ENCODE measurements around the gene CCDC54.

Gene CCDC54

GRCh38 chr3:107395066-107395465 is 17.8 kb downstream of the CCDC54 start:
- no peak for DNase-seq

GRCh38 chr3:107401301-107401700 is 24.1 kb downstream of the CCDC54 start:
- no peak for DNase-seq

- no peak for DNase-seq
These were observed 25.0 kb downstream of the CCDC54 start for GRCh38 chr3:107402214-107402613.

GRCh38 chr3:107404727-107405469 is 27.7 kb downstream of the CCDC54 start:
- no peak for DNase-seq

- no peak for DNase-seq
These were observed 30.1 kb downstream of the CCDC54 start for GRCh38 chr3:107407355-107407754.

GRCh38 chr3:107408513-107408912 is 31.3 kb downstream of the CCDC54 start:
- no peak for DNase-seq

GRCh38 chr3:107409365-107409764 is 32.1 kb downstream of the CCDC54 start:
- DNase-seq = no peak

GRCh38 chr3:107410606-107411005 is 33.4 kb downstream of the CCDC54 start:
- DNase-seq = no peak

GRCh38 chr3:107411056-107411455 is 33.8 kb downstream of the CCDC54 start:
- no peak for DNase-seq

- DNase-seq = no peak
These were observed 34.5 kb downstream of the CCDC54 start for GRCh38 chr3:107411779-107412178.

GRCh38 chr3:107412376-107412775 is 35.1 kb downstream of the CCDC54 start:
- no peak for DNase-seq

GRCh38 chr3:107413264-107413663 is 36.0 kb downstream of the CCDC54 start:
- DNase-seq = no peak

GRCh38 chr3:107414325-107414964 is 37.2 kb downstream of the CCDC54 start:
- peak in 1 of 6 experiments; percentile 3 for DNase-seq

GRCh38 chr3:107416138-107416537 is 38.9 kb downstream of the CCDC54 start:
- no peak for DNase-seq

GRCh38 chr3:107416886-107417285 is 39.6 kb downstream of the CCDC54 start:
- no peak for DNase-seq

- DNase-seq = peak in 3 of 6 experiments; percentile 11 to 56 (median 54)
These were observed 44.0 kb downstream of the CCDC54 start for GRCh38 chr3:107421170-107421792.

- no peak for DNase-seq
These were observed 44.6 kb downstream of the CCDC54 start for GRCh38 chr3:107421881-107422280.

- DNase-seq = no peak
These were observed 47.8 kb downstream of the CCDC54 start for GRCh38 chr3:107425033-107425432.

- DNase-seq = no peak
These were observed 49.0 kb downstream of the CCDC54 start for GRCh38 chr3:107426223-107426622.

Data from stimulated activated naive CD4-positive, alpha-beta T cell (primary cell).